Erythroblast (primary cell): ENCODE measurements around the gene NSD2.

ENCODE experiments used
- GATA1 ChIP-seq: IDR thresholded peaks from 2 replicates; pipeline ENCODE4 v1.6.1; 2011; ENCODE audit warnings: low read depth, mild to moderate bottlenecking, control low read depth, low read length, moderate library complexity
- POLR2A ChIP-seq: IDR thresholded peaks from 2 replicates; pipeline ENCODE4 v1.6.1; 2011; ENCODE audit warnings: mild to moderate bottlenecking, low read length

DNA sequence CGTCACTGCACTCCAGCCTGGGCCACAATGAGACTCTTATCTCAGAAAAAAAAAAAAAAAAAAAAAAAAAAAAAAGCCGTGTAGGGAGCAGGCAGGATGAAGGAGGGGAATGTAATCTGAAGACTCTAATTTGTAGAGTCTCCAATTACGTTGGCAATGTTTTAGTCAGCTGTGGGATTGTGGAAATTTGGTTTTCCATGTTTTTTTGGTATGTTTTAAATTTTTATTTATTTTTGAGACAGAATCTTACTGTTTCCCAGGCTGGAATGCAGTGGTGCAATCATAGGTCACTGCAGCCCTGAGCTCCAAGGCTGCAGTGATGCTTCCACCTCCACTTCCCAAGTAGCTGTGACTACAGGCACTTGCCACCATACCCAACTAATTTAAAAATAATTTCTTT is 56.5 kb downstream of the NSD2 start:
- TF ChIP-seq POLR2A (no peak), GATA1 (no peak)
